NOMO-1 treated with DMSO at 0.1 percent for 48 hours (cell line): ENCODE data around the gene KLHL29.
"Not testable (repeated sequence)": the region's sequence is repeated elsewhere in the genome, so short reads cannot be mapped to it uniquely, and the experiment has no call there.

ENCODE experiments used
- DNase-seq: peaks from one replicate; lab custom pipeline; 2025; ENCODE audit not compliant: unreplicated experiment; lab: John Stamatoyannopoulos, UW

Gene KLHL29

GRCh38 chr2:23699580-23699925, 314.6 kb downstream of the KLHL29 start:
- DNase-seq: no peak

- no peak for DNase-seq
Measured at GRCh38 chr2:23700627-23701026, 315.6 kb downstream of the KLHL29 start.

GRCh38 chr2:23703037-23703582, 318.1 kb downstream of the KLHL29 start:
- DNase-seq: no peak

- no peak for DNase-seq
Measured at GRCh38 chr2:23703583-23704385, 318.8 kb downstream of the KLHL29 start.

- DNase-seq: no peak
Measured at GRCh38 chr2:23705771-23706612, 321.0 kb downstream of the KLHL29 start.

GRCh38 chr2:23706613-23707078, 321.7 kb downstream of the KLHL29 start:
- DNase-seq: no peak

- no peak for DNase-seq
Measured at GRCh38 chr2:23707096-23707495, 322.1 kb downstream of the KLHL29 start.

GRCh38 chr2:23708771-23709170, 323.8 kb downstream of the KLHL29 start:
- no peak for DNase-seq

GRCh38 chr2:23709311-23709710, 324.3 kb downstream of the KLHL29 start:
- no peak for DNase-seq

- DNase-seq: no peak
Measured at GRCh38 chr2:23711979-23712755, 327.2 kb downstream of the KLHL29 start.

GRCh38 chr2:23712756-23713151, 327.8 kb downstream of the KLHL29 start:
- no peak for DNase-seq

GRCh38 chr2:23713351-23713750, 328.4 kb downstream of the KLHL29 start:
- no peak for DNase-seq

GRCh38 chr2:23718931-23719700, 334.1 kb downstream of the KLHL29 start:
- DNase-seq: no peak

- no peak for DNase-seq
Measured at GRCh38 chr2:23719716-23720115, 334.7 kb downstream of the KLHL29 start.

GRCh38 chr2:23720705-23721453, 335.9 kb downstream of the KLHL29 start:
- DNase-seq: no peak

GRCh38 chr2:23721454-23721826, 336.5 kb downstream of the KLHL29 start:
- no peak for DNase-seq

GRCh38 chr2:23722255-23722654, 337.3 kb downstream of the KLHL29 start:
- DNase-seq: no peak

GRCh38 chr2:23723029-23723428, 338.1 kb downstream of the KLHL29 start:
- DNase-seq: not testable (repeated sequence)

- DNase-seq: no peak
Measured at GRCh38 chr2:23734416-23734815, 349.4 kb downstream of the KLHL29 start.

- DNase-seq: not testable (repeated sequence)
Measured at GRCh38 chr2:23736783-23737182, 351.8 kb downstream of the KLHL29 start.
